T-helper 9 cell (primary cell): ENCODE results near the gene MLPH.
"Not testable (repeated sequence)": the region's sequence is repeated elsewhere in the genome, so short reads cannot be mapped to it uniquely, and the experiment has no call there.

Experiments
- DNase-seq: peaks from one replicate; pipeline ENCODE4 v3.0.0-alpha.2; 2020

Gene MLPH

GRCh38 chr2:237457388-237457941 lies 29.6 kb upstream of the MLPH start:
- DNase-seq: no peak

GRCh38 chr2:237458519-237458918 lies 28.5 kb upstream of the MLPH start:
- DNase-seq: no peak

- DNase-seq: no peak
These were observed 27.8 kb upstream of the MLPH start for GRCh38 chr2:237459226-237459625.

- DNase-seq: no peak
These were observed 27.3 kb upstream of the MLPH start for GRCh38 chr2:237459741-237460174.

GRCh38 chr2:237464757-237465391 lies 22.2 kb upstream of the MLPH start:
- no peak for DNase-seq

- DNase-seq: no peak
These were observed 21.4 kb upstream of the MLPH start for GRCh38 chr2:237465515-237466148.

- no peak for DNase-seq
These were observed 20.8 kb upstream of the MLPH start for GRCh38 chr2:237466211-237466610.

- DNase-seq: no peak
These were observed 19.4 kb upstream of the MLPH start for GRCh38 chr2:237467447-237468179.

GRCh38 chr2:237469410-237469809 lies 17.6 kb upstream of the MLPH start:
- DNase-seq: not testable (repeated sequence)

GRCh38 chr2:237469849-237470248 lies 17.2 kb upstream of the MLPH start:
- DNase-seq: no peak

GRCh38 chr2:237470914-237471313 lies 16.1 kb upstream of the MLPH start:
- no peak for DNase-seq

- DNase-seq: no peak
These were observed 15.4 kb upstream of the MLPH start for GRCh38 chr2:237471438-237472186.

GRCh38 chr2:237472187-237472712 lies 14.8 kb upstream of the MLPH start:
- DNase-seq: no peak

- DNase-seq: no peak
These were observed 13.9 kb upstream of the MLPH start for GRCh38 chr2:237472909-237473877.

- DNase-seq: no peak
These were observed 13.1 kb upstream of the MLPH start for GRCh38 chr2:237473878-237474441.

- no peak for DNase-seq
These were observed 12.6 kb upstream of the MLPH start for GRCh38 chr2:237474442-237474911.

GRCh38 chr2:237474931-237475703 lies 11.9 kb upstream of the MLPH start:
- DNase-seq: peak; percentile 64

GRCh38 chr2:237475704-237476141 lies 11.3 kb upstream of the MLPH start:
- DNase-seq: peak; percentile 6

GRCh38 chr2:237478095-237478494 lies 9.0 kb upstream of the MLPH start:
- no peak for DNase-seq

- no peak for DNase-seq
These were observed 8.1 kb upstream of the MLPH start for GRCh38 chr2:237478979-237479378.
